ENCODE results near the gene C1orf167. TPM values are rescaled to one million over a fixed set of nuclear protein-coding genes. Genes with fewer than 3 reads are reported as not detected.

Gene C1orf167
- total RNA-seq, 6 experiments from 2014 or later, result not detected

DNA sequence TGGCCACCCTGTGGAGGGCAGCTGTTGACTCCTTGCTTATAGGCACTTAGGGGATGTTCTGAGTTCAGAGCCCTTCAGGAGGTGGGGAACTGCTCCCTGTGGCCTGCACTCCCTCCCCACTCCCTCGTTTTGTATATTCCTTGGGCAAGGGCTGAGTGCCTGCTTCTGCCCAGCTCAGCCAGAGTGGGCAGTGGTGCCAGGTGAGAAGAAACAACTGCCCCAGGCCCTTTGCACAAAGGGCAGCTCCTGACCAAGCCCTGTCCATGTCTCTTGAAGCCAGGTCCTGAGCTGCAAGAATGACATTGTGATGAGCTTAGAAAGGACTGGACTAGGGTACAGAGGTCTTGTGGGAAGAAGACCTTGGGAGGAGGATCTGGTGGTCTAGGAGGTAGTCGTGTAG is 23.9 kb upstream of the C1orf167 start:
- no peaks in the 10 kb centered on the region for H3K9me3 ChIP-seq
- DNase-seq (no peak), ATAC-seq (no peak)
- TF ChIP-seq, protein P1, sequence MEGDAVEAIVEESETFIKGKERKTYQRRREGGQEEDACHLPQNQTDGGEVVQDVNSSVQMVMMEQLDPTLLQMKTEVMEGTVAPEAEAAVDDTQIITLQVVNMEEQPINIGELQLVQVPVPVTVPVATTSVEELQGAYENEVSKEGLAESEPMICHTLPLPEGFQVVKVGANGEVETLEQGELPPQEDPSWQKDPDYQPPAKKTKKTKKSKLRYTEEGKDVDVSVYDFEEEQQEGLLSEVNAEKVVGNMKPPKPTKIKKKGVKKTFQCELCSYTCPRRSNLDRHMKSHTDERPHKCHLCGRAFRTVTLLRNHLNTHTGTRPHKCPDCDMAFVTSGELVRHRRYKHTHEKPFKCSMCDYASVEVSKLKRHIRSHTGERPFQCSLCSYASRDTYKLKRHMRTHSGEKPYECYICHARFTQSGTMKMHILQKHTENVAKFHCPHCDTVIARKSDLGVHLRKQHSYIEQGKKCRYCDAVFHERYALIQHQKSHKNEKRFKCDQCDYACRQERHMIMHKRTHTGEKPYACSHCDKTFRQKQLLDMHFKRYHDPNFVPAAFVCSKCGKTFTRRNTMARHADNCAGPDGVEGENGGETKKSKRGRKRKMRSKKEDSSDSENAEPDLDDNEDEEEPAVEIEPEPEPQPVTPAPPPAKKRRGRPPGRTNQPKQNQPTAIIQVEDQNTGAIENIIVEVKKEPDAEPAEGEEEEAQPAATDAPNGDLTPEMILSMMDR (IDR thresholded peaks at IDR 0.05), result no peak
- no peak for TF ChIP-seq POLR2A (IDR thresholded peaks at IDR 0.05)
- H3K27ac ChIP-seq, result no peak overlapping the region
- WGBS (ENCODE audit: insufficient coverage, low coverage, low lambda C conversion rate, missing lambda C conversion rate), result no CpG with 5 or more reads among the region's 2 CpGs
- intact Hi-C loops (cut with DNase I), result no loop called here
- H3K27me3 ChIP-seq, result no peaks in the 10 kb centered on the region
- no peak overlapping the region for H3K4me3 ChIP-seq
- peaks cover 0 to 4% (median 0%) of the 10 kb centered on the region in 4 donors for H3K4me1 ChIP-seq
- no peaks in the 10 kb centered on the region for H3K36me3 ChIP-seq

DNA sequence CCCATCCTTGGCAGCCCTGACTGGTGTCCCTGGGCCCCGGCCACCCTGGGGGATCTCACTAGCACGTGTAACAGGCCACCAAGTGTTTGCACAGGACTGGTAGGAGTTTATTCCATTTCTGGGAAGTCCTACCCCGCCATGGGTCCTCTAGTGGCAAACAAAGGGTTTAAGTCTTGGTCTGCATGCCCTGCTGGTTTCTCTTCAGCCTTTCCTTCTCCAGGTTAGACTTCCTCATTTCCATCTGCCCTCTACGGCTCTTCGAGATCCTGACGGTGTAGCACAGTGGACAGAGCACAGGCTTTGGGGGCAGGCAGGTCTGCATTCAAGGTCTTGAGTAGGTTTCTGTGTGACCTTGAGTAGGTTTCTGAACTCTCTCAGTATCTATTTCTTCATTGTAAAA is 23.2 kb upstream of the C1orf167 start:
- no peak for TF ChIP-seq POLR2A (IDR thresholded peaks at IDR 0.05)
- TF ChIP-seq, protein P1 (IDR thresholded peaks at IDR 0.05), result no peak
- Histone ChIP-seq H3K27ac (no peak overlapping the region), H3K4me3 (no peak overlapping the region), H3K9me3 (no peaks in the 10 kb centered on the region), H3K27me3 (no peaks in the 10 kb centered on the region), H3K36me3 (no peaks in the 10 kb centered on the region), H3K4me1 (peaks cover 0 to 4% (median 0%) of the 10 kb centered on the region in 4 donors)
- ATAC-seq, result no peak
- intact Hi-C loops (cut with DNase I), result no loop called here
- 62% methylated on average over 5 of the region's 6 CpGs for WGBS (ENCODE audit: insufficient coverage, low coverage, low lambda C conversion rate, missing lambda C conversion rate)
- DNase-seq, result no peak

DNA sequence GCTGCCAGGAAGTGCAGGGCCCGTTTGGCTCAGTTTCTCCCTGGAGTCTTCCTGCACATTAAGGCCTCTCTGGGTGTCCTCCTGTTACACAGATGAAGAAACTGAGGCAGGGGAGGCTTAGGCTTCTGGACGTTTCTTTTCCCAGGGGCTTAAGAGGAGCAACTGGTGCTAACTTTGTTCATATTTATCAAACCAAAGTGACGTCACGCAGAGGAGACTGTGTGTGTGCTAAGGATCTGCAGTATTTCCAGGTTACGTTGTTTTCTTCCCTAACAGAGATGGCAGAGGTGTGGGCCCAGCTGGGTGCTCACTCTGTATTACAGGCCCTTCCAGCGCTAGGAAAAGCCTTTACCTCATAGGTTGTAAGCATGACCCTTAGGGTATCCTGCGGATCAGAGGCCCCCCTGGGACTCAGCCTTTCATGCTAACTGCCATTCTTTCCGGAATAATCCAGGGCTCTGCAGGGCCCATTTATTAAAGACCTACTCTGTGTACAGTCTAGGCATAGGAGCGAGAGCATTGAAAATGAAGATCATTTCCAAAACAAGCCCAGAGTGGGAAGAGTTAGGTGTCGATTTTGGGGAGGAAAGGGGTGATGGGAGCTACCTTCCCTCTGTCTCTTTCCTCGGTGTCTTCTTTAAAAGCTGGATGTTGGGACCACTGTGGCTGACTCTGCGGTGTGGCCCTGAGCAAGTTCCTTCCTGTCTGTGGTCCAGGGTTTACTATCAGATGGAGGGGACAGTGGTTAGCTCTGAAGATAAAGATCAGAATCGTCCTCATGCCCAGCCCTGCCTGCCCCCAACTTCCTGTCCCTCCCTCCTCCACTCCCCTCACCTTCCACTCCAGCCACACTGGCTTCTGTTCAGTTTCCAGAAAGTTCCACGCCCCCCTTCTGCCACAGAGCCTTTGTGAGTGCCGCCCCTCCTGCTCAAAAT is 21.5 kb upstream of the C1orf167 start:
- DNase-seq, result no peak
- no peak for ATAC-seq
- H3K27ac ChIP-seq, result no peak overlapping the region
- intact Hi-C loops (cut with DNase I), result no loop called here
- peaks cover 0 to 3% (median 0%) of the 10 kb centered on the region in 4 donors for H3K4me1 ChIP-seq
- TF ChIP-seq, protein P1 (IDR thresholded peaks at IDR 0.05), result no peak
- no peak for TF ChIP-seq POLR2A (IDR thresholded peaks at IDR 0.05)
- no peaks in the 10 kb centered on the region for H3K9me3 ChIP-seq
- H3K36me3 ChIP-seq, result no peaks in the 10 kb centered on the region
- no peaks in the 10 kb centered on the region for H3K27me3 ChIP-seq
- 68% methylated on average over 14 of the region's 15 CpGs for WGBS (ENCODE audit: insufficient coverage, low coverage, low lambda C conversion rate, missing lambda C conversion rate)
- H3K4me3 ChIP-seq, result no peak overlapping the region

DNA sequence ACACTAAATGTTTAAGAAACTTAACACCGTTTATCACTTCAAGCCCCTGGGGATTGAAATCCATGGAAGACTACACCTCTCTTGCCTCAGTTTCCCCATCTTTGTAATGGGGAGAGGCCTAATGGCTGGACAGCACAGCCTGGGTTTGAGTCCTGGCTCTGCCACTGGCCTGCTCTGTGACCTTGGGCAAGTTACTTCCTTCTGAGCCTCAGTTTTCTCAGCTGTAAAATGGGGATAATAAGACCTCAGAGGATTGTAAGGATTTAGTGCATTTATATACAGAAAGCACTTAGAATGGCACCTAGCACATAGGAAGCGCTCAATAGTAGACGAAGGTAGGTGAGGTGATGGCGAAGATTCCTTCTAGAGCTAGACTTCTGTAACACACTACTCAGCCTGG is 20.5 kb upstream of the C1orf167 start:
- no peaks in the 10 kb centered on the region for H3K4me1 ChIP-seq

More for the DNA sequence above, 20.5 kb upstream of the C1orf167 start:
- ATAC-seq, result no peak
- Histone ChIP-seq H3K36me3 (no peaks in the 10 kb centered on the region), H3K4me3 (no peak overlapping the region), H3K27ac (no peak overlapping the region), H3K9me3 (no peaks in the 10 kb centered on the region), H3K27me3 (no peaks in the 10 kb centered on the region)
- no peak for TF ChIP-seq POLR2A (IDR thresholded peaks at IDR 0.05)
- TF ChIP-seq, protein P1 (IDR thresholded peaks at IDR 0.05), result no peak
- intact Hi-C loops (cut with DNase I), result no loop called here
- 85% methylated on average over 3 of the region's 4 CpGs for WGBS (ENCODE audit: insufficient coverage, low coverage, low lambda C conversion rate, missing lambda C conversion rate)
- DNase-seq, result no peak
